Measurements from ENCODE around the gene APBA2.

DNA sequence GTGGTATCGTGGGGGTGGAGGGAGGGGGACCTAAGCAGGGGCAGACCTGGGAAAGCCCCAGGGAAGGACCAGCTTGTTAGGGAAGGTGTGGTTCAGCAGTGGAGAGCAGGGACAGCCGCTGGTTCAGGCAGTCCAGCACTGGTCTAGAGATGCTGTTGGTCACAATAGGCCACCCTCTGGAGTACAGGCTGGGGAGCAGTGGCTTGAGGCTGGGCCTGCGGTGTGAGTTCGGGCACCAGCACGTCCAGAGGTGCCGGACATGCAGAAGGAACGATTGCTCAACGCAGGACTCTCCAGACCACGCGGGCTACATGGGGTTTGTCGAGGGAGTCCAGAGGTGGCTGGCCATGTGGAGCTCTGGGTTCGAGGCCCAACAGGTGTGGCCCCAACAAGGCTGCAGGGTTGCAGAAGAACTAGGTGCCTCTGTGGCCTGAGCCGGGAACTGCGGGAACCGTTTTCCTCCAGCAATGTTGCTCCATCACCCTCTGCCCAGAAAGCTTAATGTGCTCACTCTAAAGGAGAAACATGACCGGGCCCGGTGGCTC is 143.9 kb downstream of the APBA2 start:
- TF ChIP-seq, protein P1, sequence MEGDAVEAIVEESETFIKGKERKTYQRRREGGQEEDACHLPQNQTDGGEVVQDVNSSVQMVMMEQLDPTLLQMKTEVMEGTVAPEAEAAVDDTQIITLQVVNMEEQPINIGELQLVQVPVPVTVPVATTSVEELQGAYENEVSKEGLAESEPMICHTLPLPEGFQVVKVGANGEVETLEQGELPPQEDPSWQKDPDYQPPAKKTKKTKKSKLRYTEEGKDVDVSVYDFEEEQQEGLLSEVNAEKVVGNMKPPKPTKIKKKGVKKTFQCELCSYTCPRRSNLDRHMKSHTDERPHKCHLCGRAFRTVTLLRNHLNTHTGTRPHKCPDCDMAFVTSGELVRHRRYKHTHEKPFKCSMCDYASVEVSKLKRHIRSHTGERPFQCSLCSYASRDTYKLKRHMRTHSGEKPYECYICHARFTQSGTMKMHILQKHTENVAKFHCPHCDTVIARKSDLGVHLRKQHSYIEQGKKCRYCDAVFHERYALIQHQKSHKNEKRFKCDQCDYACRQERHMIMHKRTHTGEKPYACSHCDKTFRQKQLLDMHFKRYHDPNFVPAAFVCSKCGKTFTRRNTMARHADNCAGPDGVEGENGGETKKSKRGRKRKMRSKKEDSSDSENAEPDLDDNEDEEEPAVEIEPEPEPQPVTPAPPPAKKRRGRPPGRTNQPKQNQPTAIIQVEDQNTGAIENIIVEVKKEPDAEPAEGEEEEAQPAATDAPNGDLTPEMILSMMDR (IDR thresholded peaks at IDR 0.05): no peak
- no peak for TF ChIP-seq POLR2A (IDR thresholded peaks at IDR 0.05)
